ENCODE data around the gene PLEK2. TPM values are rescaled to one million over a fixed set of nuclear protein-coding genes. Genes with fewer than 3 reads are reported as not detected.

PLEK2 gene
- total and polyA plus RNA-seq, 4 donors = 0.77 to 1.6 (median 1.0) TPM; not detected in 1

DNA sequence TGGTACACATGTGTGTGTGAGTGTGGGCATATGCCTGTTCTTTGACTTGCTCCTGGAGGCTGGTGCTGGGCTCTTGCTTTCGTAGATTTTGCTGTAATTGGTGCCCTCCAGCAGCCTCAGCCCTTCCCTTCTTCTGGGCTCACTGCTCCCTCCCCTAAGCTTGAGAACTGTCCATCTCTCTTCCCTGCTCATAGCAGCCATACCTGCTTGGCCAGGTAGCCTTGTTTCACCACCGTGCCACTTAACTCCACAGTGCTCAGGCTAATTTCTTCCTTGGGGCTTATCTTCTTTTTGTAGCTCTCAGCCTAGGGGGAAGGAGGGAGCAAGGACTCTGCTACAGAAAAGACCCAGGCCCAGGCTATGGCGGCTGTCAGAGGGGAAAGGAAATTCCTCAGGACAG is 19.8 kb downstream of the PLEK2 start:
- H3K4me1 ChIP-seq (ENCODE audit: control insufficient read depth, insufficient read depth, low read length) = no peaks in the 10 kb centered on the region
- H3K36me3 ChIP-seq (ENCODE audit: control insufficient read depth, insufficient read depth, low read length) = no peaks in the 10 kb centered on the region
- 83% methylated on average over 3 of the region's 3 CpGs for WGBS (ENCODE audit: insufficient coverage)
- H3K4me3 ChIP-seq (ENCODE audit: low read depth, low read length) = no peak overlapping the region
- no peaks in the 10 kb centered on the region for H3K27me3 ChIP-seq (ENCODE audit: control insufficient read depth, insufficient read depth, low read length)
- no peak overlapping the region for H3K27ac ChIP-seq (ENCODE audit: low read depth, low read length)
- no peaks in the 10 kb centered on the region for H3K9me3 ChIP-seq (ENCODE audit: control insufficient read depth, insufficient read depth, low read length)
- no peak for DNase-seq (ENCODE audit: low read depth in 4 of 6, low spot score in 6 of 6)

DNA sequence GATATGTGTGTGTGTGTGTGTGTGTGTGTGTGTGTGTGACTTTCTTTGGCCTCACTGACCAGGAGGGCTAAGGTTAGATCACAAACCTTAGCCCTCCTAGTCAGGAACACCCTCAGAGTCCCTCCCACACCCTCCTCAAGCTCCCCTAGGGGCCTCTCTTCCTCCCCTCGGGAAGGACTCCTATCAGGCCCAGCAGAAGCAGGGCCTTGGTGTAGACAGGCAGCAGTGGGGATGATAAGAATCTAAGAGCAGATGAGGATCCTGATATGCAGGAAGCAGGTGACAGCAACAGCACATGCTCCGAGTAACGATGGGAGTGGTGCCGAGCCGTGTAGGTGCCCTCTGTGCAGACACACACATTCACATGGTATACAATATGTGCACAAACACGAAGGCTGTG is 20.7 kb downstream of the PLEK2 start:
- Histone ChIP-seq H3K4me1 (ENCODE audit: control insufficient read depth, insufficient read depth, low read length) (no peaks in the 10 kb centered on the region), H3K36me3 (ENCODE audit: control insufficient read depth, insufficient read depth, low read length) (no peaks in the 10 kb centered on the region), H3K27me3 (ENCODE audit: control insufficient read depth, insufficient read depth, low read length) (no peaks in the 10 kb centered on the region), H3K9me3 (ENCODE audit: control insufficient read depth, insufficient read depth, low read length) (no peaks in the 10 kb centered on the region), H3K27ac (ENCODE audit: low read depth, low read length) (no peak overlapping the region), H3K4me3 (ENCODE audit: low read depth, low read length) (no peak overlapping the region)
- WGBS (ENCODE audit: insufficient coverage) = 84% methylated on average over 5 of the region's 6 CpGs
- DNase-seq (ENCODE audit: low read depth in 4 of 6, low spot score in 6 of 6) = no peak

DNA sequence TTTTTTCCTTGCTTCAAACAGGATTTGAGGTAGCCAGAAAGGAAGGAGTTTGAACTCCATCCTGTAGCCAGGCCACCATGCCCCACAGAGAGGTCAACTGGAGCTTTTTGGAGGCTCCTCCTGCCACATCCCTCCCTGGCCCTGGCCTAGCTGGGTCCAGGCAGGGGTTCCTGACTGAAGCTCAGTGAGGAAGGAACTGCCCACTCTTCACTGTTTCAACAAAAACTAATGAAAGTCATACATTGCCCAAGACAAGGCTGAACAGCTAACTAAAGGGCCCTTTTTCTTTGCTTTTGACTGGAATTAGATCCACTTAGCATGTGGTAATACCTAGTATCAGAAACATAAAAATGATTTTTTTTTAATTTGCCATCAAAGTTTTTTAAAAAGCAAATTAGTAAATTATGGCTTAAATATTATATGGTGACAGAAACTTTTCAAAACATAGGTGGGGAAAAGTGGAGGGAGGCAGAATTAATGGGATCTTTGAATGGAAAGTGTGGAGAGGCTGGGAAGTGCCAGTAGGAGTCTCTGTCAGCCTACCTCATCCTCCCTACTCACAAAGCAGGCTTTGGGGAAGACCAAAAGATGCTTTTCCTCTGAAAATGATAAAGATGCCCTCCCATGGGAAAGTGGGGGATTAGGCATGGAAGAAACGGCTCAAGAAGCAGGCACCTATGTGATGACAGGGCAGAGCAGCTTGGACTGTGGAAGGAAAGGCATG is 22.0 kb downstream of the PLEK2 start:
- no peak for DNase-seq (ENCODE audit: low read depth in 4 of 6, low spot score in 6 of 6)
- 69% methylated on average over 1 of the region's 1 CpG for WGBS (ENCODE audit: insufficient coverage)
- Histone ChIP-seq H3K4me3 (ENCODE audit: low read depth, low read length) (no peak overlapping the region), H3K4me1 (ENCODE audit: control insufficient read depth, insufficient read depth, low read length) (no peaks in the 10 kb centered on the region), H3K9me3 (ENCODE audit: control insufficient read depth, insufficient read depth, low read length) (no peaks in the 10 kb centered on the region), H3K27ac (ENCODE audit: low read depth, low read length) (no peak overlapping the region), H3K36me3 (ENCODE audit: control insufficient read depth, insufficient read depth, low read length) (peaks cover 6% of the 10 kb centered on the region), H3K27me3 (ENCODE audit: control insufficient read depth, insufficient read depth, low read length) (no peaks in the 10 kb centered on the region)

DNA sequence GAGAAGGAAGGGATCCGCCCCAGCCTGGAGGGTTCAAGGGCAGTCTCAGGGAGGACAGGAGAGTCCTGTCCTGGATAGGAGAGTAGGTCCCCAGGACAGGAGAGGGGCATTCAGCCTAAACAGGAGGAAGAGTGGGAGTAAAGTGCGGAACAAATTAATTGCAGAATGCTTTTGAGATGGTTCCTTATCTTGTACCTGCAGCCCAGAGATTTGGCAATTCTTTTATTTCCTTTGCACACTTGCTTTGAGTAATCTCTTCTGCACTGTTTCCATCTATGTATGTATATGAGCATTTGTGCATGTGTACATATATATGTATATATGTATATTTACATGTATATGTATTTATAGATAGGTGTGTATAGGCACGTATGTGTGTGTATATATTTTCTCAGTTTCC is 22.7 kb downstream of the PLEK2 start:
- 89% methylated on average over 1 of the region's 3 CpGs for WGBS (ENCODE audit: insufficient coverage)
- H3K27me3 ChIP-seq (ENCODE audit: control insufficient read depth, insufficient read depth, low read length) = no peaks in the 10 kb centered on the region
- peaks cover 6% of the 10 kb centered on the region for H3K36me3 ChIP-seq (ENCODE audit: control insufficient read depth, insufficient read depth, low read length)
- no peaks in the 10 kb centered on the region for H3K4me1 ChIP-seq (ENCODE audit: control insufficient read depth, insufficient read depth, low read length)
- no peak for DNase-seq (ENCODE audit: low read depth in 4 of 6, low spot score in 6 of 6)
- H3K27ac ChIP-seq (ENCODE audit: low read depth, low read length) = no peak overlapping the region
- no peak overlapping the region for H3K4me3 ChIP-seq (ENCODE audit: low read depth, low read length)
- H3K9me3 ChIP-seq (ENCODE audit: control insufficient read depth, insufficient read depth, low read length) = no peaks in the 10 kb centered on the region

DNA sequence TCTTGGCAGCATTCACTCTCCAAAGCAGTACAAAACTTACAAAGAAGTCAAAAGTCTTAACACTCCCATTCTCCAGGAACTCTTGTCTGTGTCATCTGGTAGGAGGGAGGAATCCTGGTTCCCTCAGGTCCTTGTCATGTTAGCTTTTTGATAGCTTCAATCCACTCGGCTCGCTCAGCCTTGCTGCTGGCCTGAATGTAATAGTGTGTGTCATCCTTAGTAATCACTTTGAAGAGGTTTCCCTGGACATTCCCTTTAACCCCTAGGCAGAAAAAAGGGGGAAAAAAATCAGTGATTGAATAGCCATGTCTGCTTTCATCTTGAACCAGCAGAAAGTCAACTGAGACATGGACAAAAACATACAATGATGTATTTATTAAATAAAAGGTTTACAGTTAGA is 24.8 kb downstream of the PLEK2 start:
- WGBS (ENCODE audit: insufficient coverage) = 100% methylated on average over 1 of the region's 2 CpGs
- H3K27me3 ChIP-seq (ENCODE audit: control insufficient read depth, insufficient read depth, low read length) = no peaks in the 10 kb centered on the region
- no peak for DNase-seq (ENCODE audit: low read depth in 4 of 6, low spot score in 6 of 6)

DNA sequence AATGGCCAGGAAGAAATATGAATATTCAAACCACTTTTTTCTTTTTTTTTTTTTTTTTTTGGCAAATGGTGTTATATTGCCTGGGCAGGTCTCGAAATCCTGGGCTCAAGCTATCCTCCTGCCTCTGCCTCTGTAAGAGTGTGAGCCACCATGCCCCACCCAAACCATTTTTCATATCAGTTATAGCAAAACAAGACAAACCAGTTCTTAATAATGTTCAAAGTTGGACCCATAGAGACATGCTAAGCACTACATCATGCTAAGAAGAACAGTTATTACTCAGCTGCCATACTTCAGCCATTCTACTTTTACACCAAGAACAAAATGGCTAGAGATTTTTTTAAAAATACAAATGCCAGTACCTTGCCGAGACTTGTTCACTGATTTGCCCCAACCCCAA is 26.3 kb downstream of the PLEK2 start:
- no peaks in the 10 kb centered on the region for H3K4me1 ChIP-seq (ENCODE audit: control insufficient read depth, insufficient read depth, low read length)
- DNase-seq (ENCODE audit: low read depth in 4 of 6, low spot score in 6 of 6) = no peak
- no peaks in the 10 kb centered on the region for H3K9me3 ChIP-seq (ENCODE audit: control insufficient read depth, insufficient read depth, low read length)
- peaks cover 14% of the 10 kb centered on the region for H3K36me3 ChIP-seq (ENCODE audit: control insufficient read depth, insufficient read depth, low read length)
- H3K4me3 ChIP-seq (ENCODE audit: low read depth, low read length) = no peak overlapping the region
- 100% methylated on average over 1 of the region's 2 CpGs for WGBS (ENCODE audit: insufficient coverage)
- no peak overlapping the region for H3K27ac ChIP-seq (ENCODE audit: low read depth, low read length)
- H3K27me3 ChIP-seq (ENCODE audit: control insufficient read depth, insufficient read depth, low read length) = no peaks in the 10 kb centered on the region

More for the DNA sequence above, 24.8 kb downstream of the PLEK2 start:
- no peaks in the 10 kb centered on the region for H3K4me1 ChIP-seq (ENCODE audit: control insufficient read depth, insufficient read depth, low read length)
- H3K36me3 ChIP-seq (ENCODE audit: control insufficient read depth, insufficient read depth, low read length) = peaks cover 14% of the 10 kb centered on the region
- no peaks in the 10 kb centered on the region for H3K9me3 ChIP-seq (ENCODE audit: control insufficient read depth, insufficient read depth, low read length)
- no peak overlapping the region for H3K4me3 ChIP-seq (ENCODE audit: low read depth, low read length)
- no peak overlapping the region for H3K27ac ChIP-seq (ENCODE audit: low read depth, low read length)

DNA sequence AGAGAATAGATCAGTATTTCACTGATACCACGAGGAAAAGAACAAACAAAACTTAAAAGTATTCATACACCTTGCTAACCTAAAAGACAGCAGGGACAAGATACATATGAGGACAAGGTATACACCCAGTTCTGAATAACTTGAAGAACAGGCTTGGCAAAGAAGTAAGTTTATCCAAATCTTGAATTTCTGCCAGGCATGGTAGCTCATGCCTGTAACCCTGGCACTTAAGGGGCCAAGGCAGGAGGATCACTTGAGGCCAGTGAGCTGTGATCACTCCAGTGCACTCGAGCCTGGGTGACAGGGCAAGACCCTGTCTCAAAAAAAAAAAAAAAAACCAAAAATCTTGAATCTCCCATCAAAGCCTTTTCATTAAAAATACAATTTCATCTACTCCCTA is 26.8 kb downstream of the PLEK2 start:
- no peak for DNase-seq (ENCODE audit: low read depth in 4 of 6, low spot score in 6 of 6)
- no peaks in the 10 kb centered on the region for H3K4me1 ChIP-seq (ENCODE audit: control insufficient read depth, insufficient read depth, low read length)
- H3K9me3 ChIP-seq (ENCODE audit: control insufficient read depth, insufficient read depth, low read length) = no peaks in the 10 kb centered on the region
- WGBS (ENCODE audit: insufficient coverage) = 100% methylated on average over 1 of the region's 2 CpGs
- no peaks in the 10 kb centered on the region for H3K27me3 ChIP-seq (ENCODE audit: control insufficient read depth, insufficient read depth, low read length)
- no peak overlapping the region for H3K27ac ChIP-seq (ENCODE audit: low read depth, low read length)
- H3K4me3 ChIP-seq (ENCODE audit: low read depth, low read length) = no peak overlapping the region
- peaks cover 14% of the 10 kb centered on the region for H3K36me3 ChIP-seq (ENCODE audit: control insufficient read depth, insufficient read depth, low read length)

DNA sequence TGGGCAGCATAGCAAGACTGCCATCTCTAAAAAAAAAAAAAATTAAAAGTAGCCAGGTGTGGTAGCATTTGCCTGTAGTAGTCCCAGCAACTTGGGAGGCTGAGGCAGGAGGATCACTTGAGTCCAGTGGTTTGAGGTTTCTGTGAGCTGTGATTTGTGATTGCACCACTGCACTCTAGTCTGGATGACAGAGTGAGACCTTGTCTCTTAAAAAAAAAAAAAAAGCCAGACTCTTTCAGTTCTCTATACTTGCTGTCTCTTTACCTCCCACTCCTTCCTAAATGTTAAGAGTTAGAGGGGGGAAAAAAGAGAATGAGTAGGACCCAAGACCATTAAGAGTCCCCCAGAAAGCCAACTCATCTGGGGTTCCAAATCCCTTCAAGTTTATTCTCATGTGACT is 34.0 kb downstream of the PLEK2 start:
- Histone ChIP-seq H3K9me3 (ENCODE audit: control insufficient read depth, insufficient read depth, low read length) (no peaks in the 10 kb centered on the region), H3K27me3 (ENCODE audit: control insufficient read depth, insufficient read depth, low read length) (no peaks in the 10 kb centered on the region), H3K36me3 (ENCODE audit: control insufficient read depth, insufficient read depth, low read length) (peaks cover 20% of the 10 kb centered on the region), H3K4me1 (ENCODE audit: control insufficient read depth, insufficient read depth, low read length) (no peaks in the 10 kb centered on the region), H3K4me3 (ENCODE audit: low read depth, low read length) (no peak overlapping the region), H3K27ac (ENCODE audit: low read depth, low read length) (no peak overlapping the region)
- no peak for DNase-seq (ENCODE audit: low read depth in 4 of 6, low spot score in 6 of 6)

DNA sequence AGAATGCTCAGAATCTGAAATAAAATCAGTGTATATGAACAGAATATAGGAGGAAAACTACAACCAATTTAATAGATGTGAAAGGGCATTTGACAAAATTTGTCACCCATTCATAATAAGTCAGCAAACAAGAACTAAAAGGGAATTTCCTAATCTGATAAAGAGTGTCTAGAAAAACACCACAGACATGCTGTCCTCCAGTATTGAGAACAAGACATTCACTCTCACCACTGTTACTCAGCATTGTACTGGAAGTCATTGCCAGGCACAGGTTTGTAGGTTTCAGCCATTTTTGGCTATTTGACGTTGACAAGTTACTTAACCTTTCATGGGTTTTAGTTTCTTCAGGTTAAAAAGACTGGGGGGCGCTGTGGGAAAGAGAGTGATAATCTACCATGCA is 38.6 kb downstream of the PLEK2 start:
- H3K36me3 ChIP-seq (ENCODE audit: control insufficient read depth, insufficient read depth, low read length) = peaks cover 22% of the 10 kb centered on the region
- no peaks in the 10 kb centered on the region for H3K27me3 ChIP-seq (ENCODE audit: control insufficient read depth, insufficient read depth, low read length)
- no peak overlapping the region for H3K27ac ChIP-seq (ENCODE audit: low read depth, low read length)
- no peak for DNase-seq (ENCODE audit: low read depth in 4 of 6, low spot score in 6 of 6)
- 67% methylated on average over 2 of the region's 2 CpGs for WGBS (ENCODE audit: insufficient coverage)
- H3K4me1 ChIP-seq (ENCODE audit: control insufficient read depth, insufficient read depth, low read length) = no peaks in the 10 kb centered on the region
- H3K9me3 ChIP-seq (ENCODE audit: control insufficient read depth, insufficient read depth, low read length) = no peaks in the 10 kb centered on the region
- no peak overlapping the region for H3K4me3 ChIP-seq (ENCODE audit: low read depth, low read length)

DNA sequence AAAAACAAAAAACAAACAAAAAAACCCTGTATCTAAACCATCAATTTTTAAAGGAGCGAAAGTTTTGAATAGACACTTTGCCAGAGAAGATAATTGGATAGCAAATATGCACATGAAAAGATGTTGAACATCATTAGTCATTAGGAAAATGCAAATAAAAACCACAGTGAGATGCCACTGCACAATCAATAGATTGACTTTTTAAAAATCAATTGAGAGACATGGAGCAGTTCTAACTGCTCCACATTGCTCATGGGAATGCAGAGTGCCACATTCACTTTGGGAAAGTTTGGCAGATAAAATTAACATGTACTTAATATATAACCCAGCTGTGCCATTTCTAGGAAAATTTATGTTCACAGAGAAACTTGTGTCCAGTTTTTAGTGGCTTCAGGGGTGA is 39.1 kb downstream of the PLEK2 start:
- Histone ChIP-seq H3K9me3 (ENCODE audit: control insufficient read depth, insufficient read depth, low read length) (no peaks in the 10 kb centered on the region), H3K27ac (ENCODE audit: low read depth, low read length) (no peak overlapping the region), H3K27me3 (ENCODE audit: control insufficient read depth, insufficient read depth, low read length) (no peaks in the 10 kb centered on the region), H3K4me3 (ENCODE audit: low read depth, low read length) (no peak overlapping the region), H3K36me3 (ENCODE audit: control insufficient read depth, insufficient read depth, low read length) (peaks cover 25% of the 10 kb centered on the region), H3K4me1 (ENCODE audit: control insufficient read depth, insufficient read depth, low read length) (no peaks in the 10 kb centered on the region)
- no peak for DNase-seq (ENCODE audit: low read depth in 4 of 6, low spot score in 6 of 6)
- WGBS (ENCODE audit: insufficient coverage) = no CpG with 5 or more reads among the region's 1 CpG

Data from spinal cord (tissue), 10 donors.